BE2C (cell line): ENCODE data around the gene GRIK2.
A peak's percentile ranks its signal among the peaks of the same experiment; 100 is the strongest.

Experiments used
- DNase-seq: peaks from one replicate; pipeline ENCODE4 v3.0.0-alpha.2; 2020
- H3K27me3 ChIP-seq: fragments of 250-450 bp; sonication (Bioruptor Pico); 2 replicates; pipeline ENCODE4 v1.5.1; 2020; ENCODE audit warnings: mild to moderate bottlenecking
- H3K36me3 ChIP-seq: fragments of 250-450 bp; sonication (Bioruptor Pico); 2 replicates; pipeline ENCODE4 v1.5.1; 2020; ENCODE audit warnings: mild to moderate bottlenecking
- H3K4me1 ChIP-seq: fragments of 250-450 bp; sonication (Bioruptor Pico); 2 replicates; pipeline ENCODE4 v1.5.1; 2020
- H3K4me3 ChIP-seq: 2 replicates; pipeline ENCODE4 v1.5.1; 2011; ENCODE audit warnings: low read depth, low read length
- H3K9me3 ChIP-seq: fragments of 250-450 bp; sonication (Bioruptor Pico); 2 replicates; pipeline ENCODE4 v1.5.1; 2020
- TF ChIP-seq, protein P1 (sequence below): IDR thresholded peaks from 2 replicates; pipeline ENCODE4 v1.5.1; 2012; ENCODE audit warnings: mild to moderate bottlenecking, low read depth, low read length

The GRIK2 gene

DNA sequence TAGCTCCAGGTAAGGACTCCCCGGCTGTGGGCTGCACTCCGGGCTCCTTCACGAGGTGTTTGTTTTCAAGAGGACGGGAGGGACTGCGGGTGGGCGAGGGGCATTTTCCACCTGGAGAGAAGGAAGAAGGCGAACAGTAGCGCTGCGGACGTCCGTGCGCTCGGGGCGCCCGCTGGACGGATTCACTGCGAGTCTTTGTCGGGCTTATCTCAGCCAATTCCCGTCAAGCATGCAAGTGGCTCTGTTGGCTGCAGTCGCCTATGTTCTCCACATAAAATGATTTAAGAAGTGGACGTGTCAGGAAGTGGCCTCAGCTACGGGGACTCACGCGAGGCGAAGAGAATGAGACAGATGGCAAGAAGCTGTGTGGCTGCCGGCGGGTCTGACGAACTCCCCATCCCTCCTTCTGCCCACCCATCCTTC is 332 bp downstream of the GRIK2 start:
- TF ChIP-seq, protein P1, sequence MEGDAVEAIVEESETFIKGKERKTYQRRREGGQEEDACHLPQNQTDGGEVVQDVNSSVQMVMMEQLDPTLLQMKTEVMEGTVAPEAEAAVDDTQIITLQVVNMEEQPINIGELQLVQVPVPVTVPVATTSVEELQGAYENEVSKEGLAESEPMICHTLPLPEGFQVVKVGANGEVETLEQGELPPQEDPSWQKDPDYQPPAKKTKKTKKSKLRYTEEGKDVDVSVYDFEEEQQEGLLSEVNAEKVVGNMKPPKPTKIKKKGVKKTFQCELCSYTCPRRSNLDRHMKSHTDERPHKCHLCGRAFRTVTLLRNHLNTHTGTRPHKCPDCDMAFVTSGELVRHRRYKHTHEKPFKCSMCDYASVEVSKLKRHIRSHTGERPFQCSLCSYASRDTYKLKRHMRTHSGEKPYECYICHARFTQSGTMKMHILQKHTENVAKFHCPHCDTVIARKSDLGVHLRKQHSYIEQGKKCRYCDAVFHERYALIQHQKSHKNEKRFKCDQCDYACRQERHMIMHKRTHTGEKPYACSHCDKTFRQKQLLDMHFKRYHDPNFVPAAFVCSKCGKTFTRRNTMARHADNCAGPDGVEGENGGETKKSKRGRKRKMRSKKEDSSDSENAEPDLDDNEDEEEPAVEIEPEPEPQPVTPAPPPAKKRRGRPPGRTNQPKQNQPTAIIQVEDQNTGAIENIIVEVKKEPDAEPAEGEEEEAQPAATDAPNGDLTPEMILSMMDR = no peak
- Histone ChIP-seq H3K4me3 (peak overlapping the region; percentile 75), H3K4me1 (no peaks in the 10 kb centered on the region; the same call in 1 of the 2 replicates), H3K27me3 (no peaks in the 10 kb centered on the region), H3K9me3 (no peaks in the 10 kb centered on the region), H3K36me3 (no peaks in the 10 kb centered on the region)
- no peak for DNase-seq

DNA sequence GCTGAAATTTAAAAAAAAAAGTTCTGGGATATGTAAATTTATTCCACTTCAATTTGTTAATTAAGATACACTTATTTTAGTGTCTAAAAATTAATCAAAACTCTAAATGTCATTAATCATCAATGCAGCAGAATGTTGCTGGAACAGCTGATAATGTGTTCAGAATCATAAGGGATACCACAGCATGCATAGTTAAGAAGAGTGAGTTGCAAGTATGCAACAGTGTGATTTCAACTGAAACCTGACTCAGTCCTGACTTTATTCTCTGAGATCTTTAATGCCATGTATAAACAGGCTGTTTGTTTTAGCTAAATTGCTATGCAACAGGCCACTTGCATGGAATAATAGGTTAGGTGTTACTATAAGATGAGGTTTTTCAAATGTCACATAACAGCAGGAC is 1.4 kb downstream of the GRIK2 start:
- no peak for DNase-seq
- TF ChIP-seq, protein P1 = no peak
- Histone ChIP-seq H3K36me3 (no peaks in the 10 kb centered on the region), H3K4me3 (no peak overlapping the region; the same call in 1 of the 2 replicates), H3K9me3 (no peaks in the 10 kb centered on the region), H3K27me3 (no peaks in the 10 kb centered on the region), H3K4me1 (no peaks in the 10 kb centered on the region; the same call in 1 of the 2 replicates)

DNA sequence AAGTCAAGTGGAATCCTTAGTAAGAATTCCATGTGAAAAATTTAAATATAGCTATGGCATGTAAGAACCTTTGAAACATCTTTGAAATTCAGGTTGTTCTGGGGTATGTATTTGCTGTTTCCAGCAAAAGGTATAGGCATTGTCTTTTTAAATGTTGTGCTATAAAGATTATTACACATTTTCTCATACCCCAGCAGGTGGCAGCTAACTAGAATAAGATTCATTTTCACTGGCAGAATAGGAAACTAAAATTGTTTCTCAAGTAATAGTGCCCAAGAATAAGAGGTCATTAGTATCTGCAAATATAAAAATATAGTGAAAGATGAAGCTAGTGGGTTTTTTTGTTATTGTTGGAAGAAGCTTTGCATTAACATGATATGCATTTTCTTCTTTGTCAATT is 1.8 kb downstream of the GRIK2 start:
- Histone ChIP-seq H3K27me3 (no peaks in the 10 kb centered on the region), H3K9me3 (no peaks in the 10 kb centered on the region), H3K4me3 (no peak overlapping the region), H3K36me3 (no peaks in the 10 kb centered on the region), H3K4me1 (no peaks in the 10 kb centered on the region; the same call in 1 of the 2 replicates)
- TF ChIP-seq, protein P1 = peak; percentile 34
- DNase-seq = no peak

DNA sequence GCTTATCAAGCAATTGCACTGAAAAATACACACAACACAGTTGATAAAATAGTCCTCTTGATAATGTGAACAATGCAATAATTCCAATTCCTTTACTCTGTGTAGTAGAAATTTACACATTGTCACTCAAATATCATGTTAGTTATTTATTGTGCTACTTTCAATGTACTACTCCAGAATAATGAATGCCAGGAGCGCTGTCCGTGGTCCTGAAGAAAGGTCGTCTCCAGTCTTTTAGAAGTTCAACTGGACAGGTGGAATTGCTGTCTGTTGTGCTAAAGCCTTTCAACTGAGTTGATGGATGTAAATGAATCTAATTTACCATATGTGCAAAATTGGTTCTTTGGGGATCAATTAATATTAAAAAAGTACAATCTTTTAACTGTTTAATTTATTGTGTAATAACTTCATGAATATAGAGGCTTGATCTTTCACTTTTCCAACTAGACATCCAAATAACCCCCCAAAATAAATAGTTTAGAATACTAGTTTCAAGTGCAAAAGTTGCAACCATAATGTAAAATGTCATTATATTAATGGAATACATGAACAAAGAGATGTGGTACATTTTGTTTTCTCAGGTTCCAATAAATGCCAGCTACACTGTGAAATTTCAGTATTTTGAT is 3.2 kb downstream of the GRIK2 start:
- DNase-seq = no peak
- Histone ChIP-seq H3K4me1 (no peaks in the 10 kb centered on the region; the same call in 1 of the 2 replicates), H3K4me3 (no peak overlapping the region), H3K36me3 (no peaks in the 10 kb centered on the region), H3K27me3 (no peaks in the 10 kb centered on the region), H3K9me3 (no peaks in the 10 kb centered on the region)
- TF ChIP-seq, protein P1 = no peak

DNA sequence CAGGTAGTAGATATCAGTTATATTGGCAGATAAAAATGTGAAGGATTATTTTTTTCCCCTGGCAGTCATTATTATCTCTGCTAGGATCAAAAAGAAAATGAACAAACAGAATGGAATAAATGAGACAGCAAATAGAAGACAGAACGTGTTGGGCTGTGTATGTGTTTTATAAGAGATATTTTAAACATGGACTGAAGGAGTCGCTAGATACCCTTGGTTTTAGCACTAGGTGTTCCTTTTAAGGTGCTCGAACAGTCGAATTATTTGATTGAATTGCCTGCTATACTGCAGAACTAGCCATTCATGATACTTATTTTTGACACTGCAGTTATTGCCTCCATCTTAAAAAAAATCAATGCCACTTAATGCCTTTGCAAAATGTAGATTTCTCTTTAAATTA is 3.7 kb downstream of the GRIK2 start:
- Histone ChIP-seq H3K9me3 (no peaks in the 10 kb centered on the region), H3K36me3 (no peaks in the 10 kb centered on the region), H3K4me3 (no peak overlapping the region), H3K27me3 (no peaks in the 10 kb centered on the region), H3K4me1 (no peaks in the 10 kb centered on the region; the same call in 1 of the 2 replicates)
- no peak for DNase-seq
- TF ChIP-seq, protein P1 = peak; percentile 69
